ENCODE measurements around the gene CTNNA2.

DNA sequence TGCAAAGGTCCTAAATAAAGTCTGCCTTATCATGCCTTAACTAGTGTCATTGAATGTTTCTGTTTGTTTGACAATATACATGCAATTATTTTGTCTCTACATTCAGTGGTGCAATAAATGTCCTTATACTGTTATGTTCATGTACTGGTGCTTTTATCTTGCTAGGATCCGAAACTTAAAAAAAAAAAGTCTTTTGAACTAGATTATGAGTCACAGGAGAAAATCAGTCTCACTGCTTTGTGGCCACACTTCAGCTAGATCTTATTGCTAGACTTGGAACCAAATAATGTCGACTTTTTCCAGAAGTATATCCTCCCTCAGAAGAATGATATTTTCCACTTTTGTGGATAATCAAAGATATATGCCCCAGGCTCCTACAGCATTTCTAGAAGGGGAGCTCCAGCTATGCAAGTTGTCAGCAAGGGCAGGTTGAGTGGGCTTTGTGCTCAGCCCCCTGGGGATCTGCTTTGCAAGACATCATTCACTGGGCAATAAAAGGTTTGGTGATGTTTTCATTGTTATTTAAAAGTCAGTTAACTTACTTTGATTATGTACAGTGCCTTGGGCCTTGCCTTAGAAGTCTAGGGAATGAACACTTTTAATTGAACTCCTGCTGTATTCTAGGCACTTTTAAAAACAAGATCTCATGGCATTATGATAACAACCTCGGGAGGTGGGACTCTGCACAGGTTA, 948.8 kb downstream of the CTNNA2 start:
- TF ChIP-seq, protein P1, sequence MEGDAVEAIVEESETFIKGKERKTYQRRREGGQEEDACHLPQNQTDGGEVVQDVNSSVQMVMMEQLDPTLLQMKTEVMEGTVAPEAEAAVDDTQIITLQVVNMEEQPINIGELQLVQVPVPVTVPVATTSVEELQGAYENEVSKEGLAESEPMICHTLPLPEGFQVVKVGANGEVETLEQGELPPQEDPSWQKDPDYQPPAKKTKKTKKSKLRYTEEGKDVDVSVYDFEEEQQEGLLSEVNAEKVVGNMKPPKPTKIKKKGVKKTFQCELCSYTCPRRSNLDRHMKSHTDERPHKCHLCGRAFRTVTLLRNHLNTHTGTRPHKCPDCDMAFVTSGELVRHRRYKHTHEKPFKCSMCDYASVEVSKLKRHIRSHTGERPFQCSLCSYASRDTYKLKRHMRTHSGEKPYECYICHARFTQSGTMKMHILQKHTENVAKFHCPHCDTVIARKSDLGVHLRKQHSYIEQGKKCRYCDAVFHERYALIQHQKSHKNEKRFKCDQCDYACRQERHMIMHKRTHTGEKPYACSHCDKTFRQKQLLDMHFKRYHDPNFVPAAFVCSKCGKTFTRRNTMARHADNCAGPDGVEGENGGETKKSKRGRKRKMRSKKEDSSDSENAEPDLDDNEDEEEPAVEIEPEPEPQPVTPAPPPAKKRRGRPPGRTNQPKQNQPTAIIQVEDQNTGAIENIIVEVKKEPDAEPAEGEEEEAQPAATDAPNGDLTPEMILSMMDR (IDR thresholded peaks at IDR 0.05) = no peak
- no peak for TF ChIP-seq EZH2 (IDR thresholded peaks at IDR 0.05)
- TF ChIP-seq EZH2phosphoT487 (IDR thresholded peaks at IDR 0.05) = no peak

Data from neural progenitor cell (in vitro differentiated cells).